T-helper 2 cell treated with Interferon-gamma antibody and Interleukin-4, amounts not matched to agents 100 ng/mL and 5 ng/mL, for 36 hours (primary cell): ENCODE data around the gene ASCC1. TPM values are rescaled to one million over a fixed set of nuclear protein-coding genes. Genes with fewer than 3 reads are reported as not detected.

Source experiments
- intact Hi-C: fragments of 100-400 bp; cut with micrococcal nuclease; formaldehyde crosslinking; loops from one replicate; pipeline ENCODE4 v1.15.1; 2023
- total RNA-seq: library from RNA; stranded (reverse); gene quantifications from 2 replicates; pipeline ENCODE4 v1.2.3, GENCODE V29; 2022

Gene ASCC1
- total RNA-seq, 1 donor from 2014 or later, result 24.3 TPM

- intact Hi-C loops, result no loop called here
These were observed 146.1 kb downstream of the ASCC1 start for GRCh38 chr10:72069751-72070526.

GRCh38 chr10:72068901-72069446 lies 147.1 kb downstream of the ASCC1 start:
- intact Hi-C loops, result no loop called here

GRCh38 chr10:72068126-72068765 lies 147.8 kb downstream of the ASCC1 start:
- intact Hi-C loops, result no loop called here

- intact Hi-C loops, result no loop called here
These were observed 148.5 kb downstream of the ASCC1 start for GRCh38 chr10:72067463-72068125.

GRCh38 chr10:72066318-72067284 lies 149.5 kb downstream of the ASCC1 start:
- intact Hi-C loops, result no loop called here

- intact Hi-C loops, result no loop called here
These were observed 150.5 kb downstream of the ASCC1 start for GRCh38 chr10:72065439-72066025.

- intact Hi-C loops, result no loop called here
These were observed 152.2 kb downstream of the ASCC1 start for GRCh38 chr10:72063703-72064391.

GRCh38 chr10:72062832-72063702 lies 153.0 kb downstream of the ASCC1 start:
- intact Hi-C loops, result no loop called here

GRCh38 chr10:72062382-72062781 lies 153.7 kb downstream of the ASCC1 start:
- intact Hi-C loops, result no loop called here

- intact Hi-C loops, result no loop called here
These were observed 154.1 kb downstream of the ASCC1 start for GRCh38 chr10:72061930-72062329.

- intact Hi-C loops, result no loop called here
These were observed 154.6 kb downstream of the ASCC1 start for GRCh38 chr10:72061491-72061890.

GRCh38 chr10:72059843-72060822 lies 155.9 kb downstream of the ASCC1 start:
- intact Hi-C loops, result no loop called here

- intact Hi-C loops, result no loop called here
These were observed 156.9 kb downstream of the ASCC1 start for GRCh38 chr10:72058989-72059842.

GRCh38 chr10:72058347-72058898 lies 157.7 kb downstream of the ASCC1 start:
- intact Hi-C loops, result no loop called here

GRCh38 chr10:72056932-72057751 lies 158.9 kb downstream of the ASCC1 start:
- intact Hi-C loops, result no loop called here

- intact Hi-C loops, result no loop called here
These were observed 160.0 kb downstream of the ASCC1 start for GRCh38 chr10:72056113-72056512.
